IPS DF 19.7 (cell line): Measurements from ENCODE around the gene TMEM8B.
"Not testable (repeated sequence)": the region's sequence is repeated elsewhere in the genome, so short reads cannot be mapped to it uniquely, and the experiment has no call there.

ENCODE experiments used
- DNase-seq: peaks from one replicate; pipeline ENCODE4 v3.0.0-alpha.2; 2013; ENCODE audit warnings: low read depth, low spot score

TMEM8B gene

DNA sequence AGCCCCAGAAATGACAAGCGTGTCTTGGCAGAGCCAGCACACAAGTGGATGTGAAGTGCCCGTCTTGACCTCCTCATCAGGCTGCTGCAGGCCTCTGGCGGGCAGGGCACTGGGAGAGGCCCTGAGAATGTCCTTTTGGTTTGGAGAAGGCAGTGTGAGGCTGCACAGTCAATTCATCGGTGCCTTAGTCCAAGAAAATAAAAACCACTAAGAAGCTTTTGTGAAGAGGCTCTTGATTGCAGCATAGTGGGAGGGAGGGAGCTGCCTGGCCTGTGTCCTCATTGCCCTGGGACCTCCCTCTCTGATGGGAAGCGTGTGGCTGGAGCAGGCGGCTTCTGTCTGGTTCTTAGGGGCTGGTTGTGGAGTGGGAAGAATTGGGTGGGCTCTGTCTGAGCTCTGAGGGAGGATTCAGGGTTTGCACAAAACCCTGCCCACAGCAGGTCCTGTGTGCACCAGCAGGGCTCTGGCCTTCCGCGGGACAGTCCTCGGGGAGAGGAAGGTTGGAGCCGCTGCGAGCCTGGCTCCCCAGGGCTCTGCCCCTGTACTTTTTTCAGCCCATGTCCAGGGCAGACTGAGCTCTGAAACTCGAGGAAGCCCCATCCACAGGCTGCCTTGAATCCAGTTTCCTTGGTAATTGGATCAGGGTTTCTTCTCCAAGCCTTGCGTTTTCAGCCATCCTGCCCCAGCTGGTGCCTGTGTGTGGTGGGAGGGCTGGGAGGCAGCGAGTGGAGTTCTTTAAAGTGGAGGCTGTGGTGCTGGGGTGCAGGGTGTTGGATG, 78.1 kb downstream of the TMEM8B start:
- no peak for DNase-seq

DNA sequence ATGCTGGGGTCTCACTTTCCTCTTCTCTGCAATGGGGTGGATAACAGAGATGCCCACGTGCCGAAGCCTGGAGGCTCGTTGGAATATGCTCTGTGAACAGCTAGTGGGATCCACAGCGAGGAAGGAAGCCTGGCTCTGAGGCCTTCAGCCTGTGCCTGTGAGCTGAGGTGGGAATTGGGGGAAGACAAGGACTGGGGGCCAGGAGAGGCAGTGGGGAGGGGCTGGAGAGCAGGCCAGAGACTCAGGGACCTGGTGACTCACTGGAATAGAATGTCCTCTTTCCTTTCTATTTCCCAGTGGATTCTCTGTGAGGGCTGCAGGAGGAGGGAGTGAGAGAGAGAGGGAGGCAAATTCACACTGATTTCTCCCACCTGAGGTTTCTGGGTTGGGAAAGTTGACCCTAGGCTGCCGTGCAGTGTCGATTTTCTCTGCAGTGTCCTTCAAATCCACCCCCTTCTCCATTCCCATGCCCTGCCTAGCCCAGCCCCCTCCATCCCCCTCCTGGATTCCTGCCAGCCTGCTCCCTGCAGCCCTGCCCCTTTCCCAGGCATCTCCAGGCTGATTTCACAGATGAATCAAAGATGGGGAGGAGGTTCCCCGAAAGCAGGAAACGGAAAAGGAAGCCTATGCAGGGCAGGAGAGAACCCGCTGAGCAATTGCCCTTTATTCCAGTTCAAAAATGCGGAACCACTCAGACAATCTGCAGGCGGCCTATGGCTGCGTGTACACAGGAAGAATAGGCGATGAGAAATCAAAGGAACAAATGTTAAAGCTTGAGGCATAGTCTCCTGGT, 78.9 kb downstream of the TMEM8B start:
- DNase-seq = peak; percentile 88

- no peak for DNase-seq
Observed at GRCh38 chr9:35908504-35909125, 79.6 kb downstream of the TMEM8B start.

GRCh38 chr9:35909274-35909673, 80.2 kb downstream of the TMEM8B start, which contains the start of gene SPAAR:
SPAAR (plus strand) TSS chr9:35909490; CDS start chr9:35910464, 974 bp downstream.
- no peak for DNase-seq

DNA sequence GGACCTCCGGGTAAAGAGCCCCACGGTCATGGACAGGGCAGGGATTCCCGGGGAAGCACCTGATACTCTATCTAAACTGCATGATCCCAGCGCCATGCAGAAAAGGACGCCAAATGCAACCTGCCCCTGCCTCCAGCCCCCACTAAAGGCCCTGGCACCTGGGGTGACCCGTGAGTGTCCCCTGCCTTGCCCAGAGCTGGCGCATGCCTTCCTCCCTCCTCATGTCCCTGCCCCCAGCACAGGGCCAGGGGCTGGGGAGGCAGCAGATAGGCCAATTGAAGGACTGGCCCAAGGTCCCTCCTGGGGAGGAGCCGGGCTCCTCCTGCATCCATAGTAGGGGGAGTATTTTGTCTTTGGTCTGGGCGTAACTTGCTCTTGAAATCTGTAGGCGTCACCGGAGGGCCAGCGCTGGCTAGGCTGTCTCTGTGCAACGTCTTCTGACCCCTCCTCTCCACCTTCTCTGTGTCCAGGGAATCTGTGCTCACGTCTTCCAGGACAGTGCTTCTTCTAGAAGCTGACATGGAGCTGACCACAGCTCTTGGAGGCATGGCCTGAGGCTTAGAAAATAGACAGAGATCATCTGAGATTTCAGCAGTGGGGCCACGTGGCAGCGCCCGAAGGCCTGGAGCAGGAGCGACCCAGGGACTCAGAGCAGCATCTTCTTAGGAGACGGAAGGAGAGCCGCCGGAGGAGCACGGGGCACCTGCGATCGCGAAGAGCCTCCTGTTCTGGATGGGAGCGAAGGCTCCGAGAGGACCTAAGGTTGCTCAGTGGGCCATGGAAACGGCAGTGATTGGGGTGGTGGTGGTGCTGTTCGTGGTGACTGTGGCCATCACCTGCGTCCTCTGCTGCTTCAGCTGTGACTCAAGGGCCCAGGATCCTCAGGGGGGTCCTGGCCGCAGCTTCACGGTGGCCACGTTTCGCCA, 80.9 kb downstream of the TMEM8B start:
- DNase-seq = no peak

DNA sequence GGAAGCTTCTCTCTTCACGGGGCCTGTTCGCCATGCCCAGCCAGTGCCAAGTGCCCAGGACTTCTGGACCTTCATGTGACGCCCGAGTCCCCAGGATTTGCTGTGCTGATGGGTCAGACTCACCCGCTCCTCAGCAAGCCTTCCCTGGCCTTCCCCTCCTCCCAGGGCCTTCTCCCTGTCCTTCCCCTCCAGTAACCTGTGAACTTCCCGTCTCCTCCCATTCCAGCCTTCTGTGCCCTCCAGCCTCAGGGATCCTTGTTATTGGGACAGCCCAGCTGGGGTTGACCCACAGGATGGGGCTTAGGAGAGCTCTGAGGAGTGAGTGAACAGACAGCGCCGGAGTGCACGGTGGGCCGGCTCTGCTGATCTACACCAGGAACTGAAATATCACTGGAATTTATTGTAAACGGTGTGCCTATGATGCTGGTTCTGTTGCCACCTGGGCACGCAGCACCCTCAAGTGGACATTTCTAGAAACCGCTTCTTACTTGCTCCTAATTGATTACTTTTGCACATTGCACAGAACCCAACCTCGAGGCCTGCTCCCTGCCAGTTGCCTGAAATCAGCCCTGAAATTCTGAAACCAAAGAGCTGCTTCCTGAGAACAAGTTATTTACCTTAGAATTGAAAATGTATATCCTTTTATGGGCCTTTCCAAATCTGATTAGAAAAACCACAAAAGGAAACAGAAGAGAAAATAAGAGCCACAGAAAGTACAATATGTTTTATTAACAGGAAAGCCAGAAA, 81.8 kb downstream of the TMEM8B start:
- no peak for DNase-seq

DNA sequence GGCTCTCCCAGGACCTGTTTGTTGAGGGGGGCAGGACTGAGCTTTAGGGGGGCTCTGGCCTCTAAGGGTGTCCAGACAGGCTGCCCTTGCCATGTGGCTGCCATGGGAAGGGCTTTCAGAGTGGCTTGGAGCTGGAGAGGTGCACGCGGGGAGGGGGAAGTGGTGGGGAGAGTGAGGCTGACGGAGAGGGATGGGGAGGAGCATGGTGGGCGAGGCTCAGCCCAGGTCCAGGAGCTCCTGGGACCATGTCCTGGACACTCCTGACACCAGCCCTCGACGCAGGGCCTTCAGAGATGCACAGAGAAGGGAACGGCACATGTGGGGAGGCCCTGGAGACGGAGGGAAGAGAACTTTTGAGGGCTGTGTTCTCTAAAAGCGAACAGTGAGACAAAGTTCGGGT, 82.7 kb downstream of the TMEM8B start:
- no peak for DNase-seq

GRCh38 chr9:35912791-35913400, 83.9 kb downstream of the TMEM8B start:
- no peak for DNase-seq

- DNase-seq = not testable (repeated sequence)
Observed at GRCh38 chr9:35913429-35913828, 84.4 kb downstream of the TMEM8B start.

DNA sequence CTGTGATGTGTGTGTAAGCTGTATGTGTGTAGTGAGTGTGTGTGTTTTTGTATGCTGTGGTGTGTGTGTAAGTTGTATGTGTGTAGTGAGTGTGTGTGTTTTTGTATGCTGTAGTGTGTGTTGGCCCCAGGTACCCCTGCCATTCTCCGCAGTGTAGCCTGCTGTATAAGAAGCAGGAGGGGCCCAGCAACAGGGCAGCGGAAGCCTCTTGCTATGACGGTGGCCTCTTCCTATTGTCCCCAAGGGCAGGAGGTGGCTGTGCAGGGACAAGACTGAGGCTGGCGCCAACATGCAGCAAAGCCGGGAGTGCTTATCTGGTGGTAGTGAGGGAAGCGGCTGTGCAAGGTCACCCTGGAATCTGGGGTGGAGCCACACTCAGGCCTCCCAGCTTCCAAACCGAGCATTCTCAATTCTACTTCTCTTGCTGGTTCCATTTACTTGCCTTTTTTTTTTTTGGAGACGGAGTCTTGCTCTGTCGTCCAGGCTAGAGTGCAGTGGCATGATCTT, 85.3 kb downstream of the TMEM8B start:
- no peak for DNase-seq
